HG03045 (cell line): ENCODE results near the gene GABBR2.

Experiments
- ATAC-seq: cut with Tn5 transposase; IDR thresholded peaks from one replicate; pipeline ENCODE4 v1.9.1; 2021; ENCODE audit warnings: mild to moderate bottlenecking, moderate library complexity; ENCODE audit not compliant: unreplicated experiment

The GABBR2 gene

DNA sequence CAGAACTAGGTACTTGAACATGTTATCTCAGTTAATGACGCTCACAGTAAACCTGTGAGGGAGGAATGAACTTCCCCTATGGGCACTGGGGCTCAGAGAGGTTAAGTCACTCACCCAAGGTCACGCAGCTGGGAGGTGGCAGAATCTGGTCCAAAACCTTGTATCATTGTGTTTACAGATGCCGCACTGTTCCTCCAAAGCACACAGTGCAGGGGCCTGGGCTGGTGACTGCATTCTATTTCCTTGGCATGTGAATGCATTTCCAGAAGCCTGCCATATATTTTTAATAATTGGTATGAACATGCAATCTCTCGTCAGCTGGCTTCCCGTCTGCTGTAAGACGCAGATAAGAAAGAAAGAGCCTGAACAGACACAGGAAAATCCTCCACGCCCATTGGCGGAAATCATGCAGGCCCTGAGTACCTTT, 376.3 kb downstream of the GABBR2 start:
- ATAC-seq = no peak

DNA sequence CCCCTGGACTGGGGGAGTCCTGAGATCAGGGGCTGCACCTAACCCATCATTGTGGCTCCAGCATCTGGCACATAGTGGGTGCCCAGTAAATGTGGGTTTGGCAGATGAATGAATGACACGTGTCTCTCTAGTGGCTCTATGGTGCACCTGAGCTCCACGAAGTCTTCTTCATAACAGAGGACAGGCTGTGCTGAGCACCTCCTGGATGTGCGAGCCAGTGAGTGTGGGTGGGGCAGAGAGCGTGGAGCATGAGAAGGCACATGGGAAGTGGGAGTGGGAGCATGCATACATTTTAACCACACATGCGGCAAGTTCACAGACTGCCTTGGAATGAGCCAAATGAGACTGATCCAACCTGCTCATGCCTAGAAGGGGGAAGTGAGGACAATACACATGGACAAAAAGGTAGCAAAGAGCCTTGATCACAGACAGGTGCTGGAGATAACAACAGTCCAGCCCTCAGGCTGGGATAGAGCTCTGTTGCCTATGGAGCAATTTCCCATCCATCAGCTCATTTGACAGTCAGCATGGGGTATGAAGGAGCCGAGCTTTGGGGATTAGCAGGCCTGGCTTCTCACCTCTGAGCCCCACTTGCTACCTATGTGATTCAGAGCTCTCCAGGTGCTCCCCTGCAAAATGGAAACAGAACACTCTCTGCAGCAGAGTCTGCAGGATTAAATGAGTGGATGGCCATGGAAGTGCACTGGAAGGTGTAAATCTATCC, 377.0 kb downstream of the GABBR2 start:
- ATAC-seq = no peak

- no peak for ATAC-seq
These were observed 377.9 kb downstream of the GABBR2 start for GRCh38 chr9:98330831-98331230.

DNA sequence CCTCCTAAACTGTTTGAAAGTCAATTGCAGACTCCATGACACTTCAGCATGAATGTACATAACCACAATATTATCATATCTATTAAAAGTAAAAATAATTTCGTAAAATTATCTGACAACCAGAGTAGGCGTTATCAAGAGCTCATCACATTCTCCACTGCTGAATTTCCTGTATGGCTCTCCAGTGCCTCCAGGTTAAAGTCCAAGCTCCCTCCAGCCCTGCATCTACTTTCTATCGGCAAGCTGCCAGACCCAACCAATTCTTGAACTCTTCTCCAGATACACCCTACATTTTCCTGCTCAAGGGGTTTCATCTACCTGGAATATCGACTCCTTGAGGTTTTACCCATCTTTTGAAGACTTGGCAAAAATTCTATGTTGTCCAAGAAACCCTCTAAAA, 378.8 kb downstream of the GABBR2 start:
- no peak for ATAC-seq

GRCh38 chr9:98329281-98329680, 379.5 kb downstream of the GABBR2 start:
- no peak for ATAC-seq

DNA sequence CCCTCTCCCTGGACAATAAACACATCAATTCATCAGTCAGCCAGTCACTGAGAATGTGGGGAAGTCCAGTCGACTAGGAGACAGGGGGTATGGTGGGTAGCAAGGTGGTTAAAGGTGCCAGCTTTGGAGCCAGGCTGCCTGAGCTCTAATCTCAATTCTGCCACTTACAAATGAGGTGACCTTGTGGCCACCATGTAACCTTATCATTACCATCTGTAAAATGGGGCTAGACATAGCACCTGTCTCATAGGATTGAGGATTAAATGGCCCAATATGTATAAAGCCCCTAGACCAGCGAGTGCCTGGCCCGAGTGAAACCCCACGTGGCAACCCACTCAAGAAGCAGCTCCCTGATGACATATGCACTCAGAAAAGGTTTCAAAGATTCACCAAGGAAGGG, 380.0 kb downstream of the GABBR2 start:
- no peak for ATAC-seq

DNA sequence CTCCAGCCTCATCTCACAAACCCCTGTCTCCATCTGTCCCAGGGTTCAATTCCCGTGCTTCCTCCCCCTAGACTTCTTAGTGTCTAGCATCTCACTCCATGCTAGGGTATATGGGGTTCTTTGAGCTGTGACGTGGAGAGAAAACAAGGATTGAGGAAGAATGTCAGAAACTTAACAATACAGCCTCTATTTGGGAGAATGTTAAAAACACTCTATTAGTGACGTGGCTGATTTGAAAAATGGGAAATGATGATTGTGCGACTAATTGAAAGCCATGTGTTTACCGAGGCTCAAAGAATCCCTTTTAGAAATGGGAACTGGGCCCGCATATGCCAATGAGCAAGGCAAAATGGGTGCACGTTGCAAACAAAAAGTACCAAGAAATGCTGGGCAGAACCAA, 380.6 kb downstream of the GABBR2 start:
- ATAC-seq = no peak

DNA sequence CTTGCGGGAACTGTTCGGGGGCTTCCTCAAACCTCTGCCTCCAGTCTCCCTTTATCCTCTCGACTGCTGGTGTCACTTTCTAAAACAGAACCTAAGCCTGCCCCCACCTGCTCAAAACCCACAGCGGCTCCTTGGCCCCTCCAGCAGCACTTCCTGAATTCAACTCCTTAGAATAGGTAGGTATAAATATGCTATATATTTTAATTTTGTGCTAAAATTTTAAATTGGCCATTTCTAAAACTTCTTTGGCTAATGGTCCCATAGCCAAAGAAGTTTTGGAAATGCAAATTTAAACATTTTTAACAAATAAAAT, 381.5 kb downstream of the GABBR2 start:
- ATAC-seq = no peak

GRCh38 chr9:98326459-98327248, 382.1 kb downstream of the GABBR2 start:
- ATAC-seq = no peak

- ATAC-seq = no peak
These were observed 383.9 kb downstream of the GABBR2 start for GRCh38 chr9:98324801-98325200.

GRCh38 chr9:98323831-98324135, 385.0 kb downstream of the GABBR2 start:
- no peak for ATAC-seq

GRCh38 chr9:98323051-98323830, 385.5 kb downstream of the GABBR2 start:
- no peak for ATAC-seq

GRCh38 chr9:98321269-98321668, 387.5 kb downstream of the GABBR2 start:
- no peak for ATAC-seq

DNA sequence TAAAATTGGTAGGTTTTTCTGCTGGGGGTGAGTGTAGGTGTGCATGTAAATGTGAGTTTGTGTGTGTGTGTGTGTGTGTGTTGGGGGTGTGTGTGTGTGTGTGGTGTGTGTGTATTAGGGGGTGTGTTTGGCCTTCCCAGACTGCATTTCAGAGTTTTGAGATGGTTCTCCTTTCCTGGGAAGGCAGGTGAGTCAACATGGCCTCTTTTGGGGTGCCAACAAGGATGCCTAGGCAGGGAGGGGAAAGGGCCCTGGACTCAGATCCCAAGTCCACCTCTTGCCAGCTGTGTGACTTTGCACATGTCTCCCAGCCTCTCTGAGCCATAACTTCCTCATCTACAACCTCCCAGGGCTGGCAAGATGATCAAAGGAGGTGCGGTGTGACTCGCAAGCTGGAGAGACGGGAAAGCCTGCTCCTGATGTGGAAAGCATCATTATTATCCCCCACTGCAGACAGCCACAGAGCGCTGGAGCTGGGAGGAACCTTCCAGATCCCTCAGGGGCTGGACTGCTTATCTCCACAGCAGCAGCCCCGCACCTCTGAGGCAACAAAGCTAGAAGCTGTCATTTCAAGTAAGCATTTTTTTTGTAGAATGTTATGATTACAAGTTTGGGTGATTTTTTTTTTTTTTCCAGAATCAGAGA, 389.8 kb downstream of the GABBR2 start:
- ATAC-seq = no peak

GRCh38 chr9:98318041-98318790, 390.5 kb downstream of the GABBR2 start:
- no peak for ATAC-seq

DNA sequence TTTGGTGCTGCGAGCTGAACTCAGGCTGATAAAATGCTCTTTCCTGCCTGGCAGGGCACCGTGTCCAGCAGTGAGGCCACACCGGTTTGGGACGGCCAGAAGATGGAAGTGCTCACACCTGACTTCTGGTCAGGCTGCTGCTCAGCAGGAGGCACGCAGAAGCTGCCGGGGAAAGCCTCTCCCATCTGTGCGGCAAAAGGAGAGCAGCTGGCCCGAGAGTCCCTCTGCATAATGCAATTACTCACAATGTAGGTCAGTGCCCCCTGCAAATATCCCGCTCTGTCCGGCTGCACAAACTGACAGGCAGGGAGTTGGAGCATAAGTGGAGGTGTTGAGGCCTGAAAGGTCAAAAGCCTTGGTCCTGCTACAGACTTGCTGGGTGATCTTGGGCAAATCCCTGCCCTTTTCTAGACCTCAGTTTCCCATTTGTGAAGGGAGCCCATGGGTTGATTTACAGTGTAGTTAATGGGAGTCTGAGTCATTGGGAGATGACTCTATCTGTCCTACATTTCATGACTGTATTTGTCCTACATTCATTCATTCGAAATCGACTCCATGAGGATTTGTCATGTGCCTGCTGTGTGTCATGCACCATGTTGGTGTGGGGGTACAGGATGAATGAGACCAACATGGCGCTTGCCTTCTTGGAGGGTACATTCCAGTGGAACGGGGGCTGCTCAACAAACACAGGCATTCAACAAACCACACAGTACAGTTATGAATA, 391.4 kb downstream of the GABBR2 start:
- no peak for ATAC-seq

- ATAC-seq = no peak
These were observed 392.1 kb downstream of the GABBR2 start for GRCh38 chr9:98316445-98317133.

DNA sequence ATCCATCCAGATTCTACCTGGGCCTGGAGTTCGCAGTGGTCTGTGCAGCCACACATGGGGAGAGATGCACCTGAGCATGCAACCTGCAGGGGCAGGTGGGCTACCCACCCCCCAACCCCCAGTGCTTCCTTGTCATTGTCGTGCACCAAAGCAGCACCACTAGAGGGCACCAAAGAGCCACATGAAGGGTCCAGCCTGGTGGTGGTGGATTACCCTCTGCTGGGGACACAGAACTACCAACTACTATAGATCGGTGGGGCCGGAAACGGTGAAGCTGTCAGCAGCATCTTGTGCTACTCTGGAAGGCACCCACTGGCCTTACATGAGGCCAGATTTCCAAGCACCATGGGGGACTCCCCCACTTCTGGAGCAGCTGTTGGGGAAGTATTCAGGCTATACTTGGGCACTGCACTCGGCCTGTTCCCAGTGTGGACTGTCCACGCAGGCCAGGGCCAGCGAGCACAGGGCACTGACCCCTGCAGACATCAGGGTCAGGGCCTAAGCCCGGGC, 393.1 kb downstream of the GABBR2 start:
- no peak for ATAC-seq

- ATAC-seq = no peak
These were observed 393.7 kb downstream of the GABBR2 start for GRCh38 chr9:98315067-98315453.
